Right kidney (tissue), 1 donor: Measurements from ENCODE around the gene DAAM1.

Source experiments
- DNase-seq: peaks from one replicate; pipeline ENCODE4 v3.0.0-alpha.2; 2016

Gene DAAM1

GRCh38 chr14:59187118-59187517, 1.3 kb upstream of the DAAM1 start:
- DNase-seq, result no peak

- peak; percentile 94 for DNase-seq
These were observed 536 bp upstream of the DAAM1 start for GRCh38 chr14:59187802-59188460.

- peak; percentile 92 for DNase-seq
These were observed 771 bp downstream of the DAAM1 start for GRCh38 chr14:59189091-59189785.

GRCh38 chr14:59189786-59190368, 1.4 kb downstream of the DAAM1 start:
- peak; percentile 80 for DNase-seq

- DNase-seq, result no peak
These were observed 1.9 kb downstream of the DAAM1 start for GRCh38 chr14:59190372-59190771.

- DNase-seq, result no peak
These were observed 7.4 kb downstream of the DAAM1 start for GRCh38 chr14:59195912-59196311.

- DNase-seq, result no peak
These were observed 9.3 kb downstream of the DAAM1 start for GRCh38 chr14:59197695-59198262.

- no peak for DNase-seq
These were observed 10.7 kb downstream of the DAAM1 start for GRCh38 chr14:59199205-59199604.

- no peak for DNase-seq
These were observed 11.1 kb downstream of the DAAM1 start for GRCh38 chr14:59199614-59200013.

GRCh38 chr14:59200195-59200594, 11.7 kb downstream of the DAAM1 start:
- DNase-seq, result no peak

GRCh38 chr14:59202031-59202430, 13.6 kb downstream of the DAAM1 start:
- no peak for DNase-seq

GRCh38 chr14:59204305-59204704, 15.8 kb downstream of the DAAM1 start:
- DNase-seq, result no peak

- DNase-seq, result no peak
These were observed 18.4 kb downstream of the DAAM1 start for GRCh38 chr14:59206892-59207291.

- no peak for DNase-seq
These were observed 19.1 kb downstream of the DAAM1 start for GRCh38 chr14:59207506-59207933.

- DNase-seq, result no peak
These were observed 19.9 kb downstream of the DAAM1 start for GRCh38 chr14:59208224-59208814.

GRCh38 chr14:59208954-59209353, 20.5 kb downstream of the DAAM1 start:
- DNase-seq, result no peak

- no peak for DNase-seq
These were observed 22.2 kb downstream of the DAAM1 start for GRCh38 chr14:59210621-59211020.

- DNase-seq, result no peak
These were observed 25.2 kb downstream of the DAAM1 start for GRCh38 chr14:59213368-59214315.

- DNase-seq, result no peak
These were observed 26.3 kb downstream of the DAAM1 start for GRCh38 chr14:59214702-59215302.

GRCh38 chr14:59215322-59215721, 26.9 kb downstream of the DAAM1 start:
- DNase-seq, result no peak

- DNase-seq, result no peak
These were observed 27.3 kb downstream of the DAAM1 start for GRCh38 chr14:59215757-59216156.
